GM12865 (cell line): ENCODE results near the gene SHISA7.
"Not testable (repeated sequence)": the region's sequence is repeated elsewhere in the genome, so short reads cannot be mapped to it uniquely, and the experiment has no call there.

Experiments used
- DNase-seq: peaks from one replicate; pipeline ENCODE4 v3.0.0; 2010; ENCODE audit warnings: low read depth
- H3K4me3 ChIP-seq: 2 replicates; pipeline ENCODE4 v1.5.1; 2011; ENCODE audit warnings: mild to moderate bottlenecking, low read depth, low read length, control low read depth
- CTCF ChIP-seq: IDR thresholded peaks from 2 replicates; pipeline ENCODE4 v1.5.1; 2011; ENCODE audit warnings: low read length, control low read depth, low read depth, inconsistent platforms; ENCODE audit not compliant: insufficient read depth; ENCODE audit errors: missing control alignments

Gene SHISA7

GRCh38 chr19:55451163-55451964 lies 8.3 kb upstream of the SHISA7 start:
- DNase-seq, result no peak
- TF ChIP-seq CTCF, result no peak
- H3K4me3 ChIP-seq, result no peak overlapping the region

- H3K4me3 ChIP-seq, result no peak overlapping the region
- TF ChIP-seq CTCF, result no peak
- no peak for DNase-seq
Measured at GRCh38 chr19:55449469-55449868, 6.4 kb upstream of the SHISA7 start.

GRCh38 chr19:55448175-55448490 lies 5.0 kb upstream of the SHISA7 start:
- not testable (repeated sequence) for H3K4me3 ChIP-seq, DNase-seq

- no peak overlapping the region for H3K4me3 ChIP-seq
- DNase-seq, result no peak
- TF ChIP-seq CTCF, result no peak
Measured at GRCh38 chr19:55447421-55448174, 4.5 kb upstream of the SHISA7 start.

- no peak for TF ChIP-seq CTCF
- H3K4me3 ChIP-seq, result no peak overlapping the region
- DNase-seq, result no peak
Measured at GRCh38 chr19:55446060-55446459, 3.0 kb upstream of the SHISA7 start.

- no peak overlapping the region for H3K4me3 ChIP-seq
- TF ChIP-seq CTCF, result no peak
- no peak for DNase-seq
Measured at GRCh38 chr19:55444646-55445045, 1.5 kb upstream of the SHISA7 start.

- TF ChIP-seq CTCF, result no peak
- no peak for DNase-seq
Measured at GRCh38 chr19:55443824-55444480, 852 bp upstream of the SHISA7 start.

More at GRCh38 chr19:55443824-55444480, 852 bp upstream of the SHISA7 start:
- no peak overlapping the region for H3K4me3 ChIP-seq
